COLO668 (cell line): ENCODE measurements around the gene ARHGEF28.

Source experiments
- DNase-seq: peaks from one replicate; lab custom pipeline; 2025; ENCODE audit not compliant: unreplicated experiment; lab: John Stamatoyannopoulos, UW

ARHGEF28 gene

GRCh38 chr5:73895471-73895870, 269.5 kb downstream of the ARHGEF28 start:
- no peak for DNase-seq

DNA sequence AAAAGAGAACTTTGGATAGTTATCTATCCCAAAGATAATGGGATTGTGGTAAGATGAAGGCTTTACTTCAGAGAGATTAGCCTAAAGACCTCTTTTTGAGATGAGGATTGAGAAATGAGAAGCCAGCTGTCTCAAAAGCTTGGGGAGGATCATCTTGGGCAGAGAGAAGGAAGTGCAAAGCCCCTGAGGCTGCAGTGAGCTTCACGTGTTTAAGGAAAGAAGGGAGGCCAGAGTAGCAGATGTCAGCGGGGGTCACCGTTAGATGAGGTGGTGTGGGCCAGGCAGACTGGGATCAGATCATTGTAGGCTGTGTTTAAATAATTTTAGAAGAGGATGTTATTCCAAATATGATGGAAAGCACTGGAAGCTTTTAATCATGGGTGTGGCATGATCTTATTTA, 270.1 kb downstream of the ARHGEF28 start:
- DNase-seq, result no peak

GRCh38 chr5:73896668-73897067, 270.7 kb downstream of the ARHGEF28 start:
- no peak for DNase-seq

- no peak for DNase-seq
Measured at GRCh38 chr5:73897893-73898292, 271.9 kb downstream of the ARHGEF28 start.

DNA sequence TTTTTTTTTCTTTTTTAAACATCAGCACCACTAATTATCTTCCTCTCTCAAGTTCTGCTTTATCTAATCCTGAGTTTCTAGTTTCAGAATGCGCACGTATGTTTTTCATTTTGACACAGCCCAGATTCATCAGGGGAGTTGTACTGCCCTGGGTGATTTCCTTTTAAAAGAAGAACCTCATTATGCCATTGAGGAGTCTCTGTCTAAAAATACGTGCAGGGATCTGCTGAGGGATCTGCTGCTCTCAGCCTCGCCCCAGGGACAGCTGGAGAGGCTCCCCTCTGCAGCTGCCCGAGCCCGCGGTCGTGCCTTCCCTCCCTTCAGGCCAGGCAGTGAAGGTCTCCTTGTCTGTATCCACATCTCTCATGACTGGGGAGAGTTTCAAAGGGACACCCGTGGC, 273.1 kb downstream of the ARHGEF28 start:
- no peak for DNase-seq

DNA sequence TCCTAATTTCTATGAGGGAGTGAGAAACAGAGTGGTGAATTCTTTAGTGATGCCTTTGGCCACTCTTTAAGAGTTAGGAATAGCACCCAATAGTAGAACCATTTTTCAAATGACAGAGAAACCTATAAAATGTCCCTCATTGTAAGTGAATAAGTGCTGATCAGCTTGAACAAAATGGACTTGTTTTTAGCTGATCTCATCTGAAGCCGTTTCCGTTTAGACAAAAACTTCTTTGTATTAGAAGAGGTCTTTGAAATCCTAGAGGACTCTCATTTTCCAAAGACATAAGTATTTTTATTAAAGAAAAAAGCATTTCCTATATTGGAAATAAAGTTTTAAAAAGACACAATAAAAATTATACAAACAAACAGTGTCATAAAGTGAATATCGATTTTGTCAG, 273.9 kb downstream of the ARHGEF28 start:
- DNase-seq, result no peak

- DNase-seq, result no peak
Measured at GRCh38 chr5:73900566-73900965, 274.6 kb downstream of the ARHGEF28 start.

DNA sequence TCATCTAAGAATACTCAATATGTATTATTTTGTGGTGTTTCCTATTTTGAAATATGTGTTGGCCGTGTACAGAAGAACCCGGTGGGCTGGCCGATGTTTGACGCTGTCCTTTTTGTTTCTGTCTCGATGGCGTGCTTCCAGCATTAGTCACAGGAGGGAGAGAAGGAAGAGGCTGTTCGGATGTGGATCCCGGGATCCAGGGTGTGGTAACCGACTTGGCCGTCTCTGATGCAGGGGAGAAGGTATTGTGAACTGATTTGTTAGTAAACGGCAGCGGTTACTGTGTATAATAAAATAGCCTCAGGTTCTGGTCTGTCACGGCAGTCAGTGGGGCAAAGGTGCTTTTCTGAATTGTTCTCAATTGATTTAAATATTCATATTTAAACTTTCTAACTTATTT, 275.0 kb downstream of the ARHGEF28 start:
- DNase-seq, result no peak

DNA sequence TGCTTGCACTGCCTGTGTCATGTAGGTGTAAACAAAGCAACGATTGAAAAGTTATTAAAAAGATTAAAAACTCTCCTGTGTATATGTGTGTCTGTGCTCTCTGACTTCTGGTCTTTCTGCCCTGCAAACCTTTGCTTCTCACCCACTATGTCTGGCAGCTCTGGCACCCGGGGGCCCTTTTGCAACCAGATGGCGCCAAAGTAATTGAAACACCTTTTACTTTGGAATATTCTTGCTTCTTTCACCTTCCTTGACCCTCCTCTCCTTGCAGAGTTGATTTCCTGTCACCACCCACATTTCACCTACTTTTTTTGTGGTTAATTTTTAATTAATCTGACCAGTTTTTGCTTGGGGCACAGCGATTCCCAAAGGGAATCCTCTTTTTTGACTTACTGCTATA, 275.5 kb downstream of the ARHGEF28 start:
- DNase-seq, result no peak

GRCh38 chr5:73902327-73903051, 276.5 kb downstream of the ARHGEF28 start:
- DNase-seq, result no peak

GRCh38 chr5:73903169-73903568, 277.2 kb downstream of the ARHGEF28 start:
- no peak for DNase-seq

GRCh38 chr5:73906277-73906676, 280.3 kb downstream of the ARHGEF28 start:
- DNase-seq, result no peak

GRCh38 chr5:73907164-73907563, 281.2 kb downstream of the ARHGEF28 start:
- no peak for DNase-seq

DNA sequence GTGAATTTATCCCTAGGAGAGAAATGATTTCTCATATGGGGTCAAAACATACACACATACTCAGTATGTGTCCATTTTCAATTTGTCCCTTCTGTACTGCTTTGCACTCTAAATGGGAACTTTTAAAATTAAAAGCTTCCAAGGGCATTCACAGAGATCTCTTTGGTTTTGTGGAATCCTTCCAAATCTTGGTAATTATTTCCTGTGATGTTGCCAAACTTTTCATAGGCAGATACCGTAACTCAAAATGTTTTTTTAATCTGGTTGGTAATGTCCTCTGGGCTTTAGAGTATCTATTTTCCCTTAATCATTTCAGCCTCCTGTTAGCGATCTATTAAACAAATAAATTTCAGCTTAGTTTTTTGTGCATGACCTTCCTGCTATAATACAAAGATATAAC, 282.4 kb downstream of the ARHGEF28 start:
- DNase-seq, result no peak

- DNase-seq, result no peak
Measured at GRCh38 chr5:73908846-73909245, 282.9 kb downstream of the ARHGEF28 start.

GRCh38 chr5:73909474-73909873, 283.5 kb downstream of the ARHGEF28 start:
- no peak for DNase-seq

- no peak for DNase-seq
Measured at GRCh38 chr5:73911761-73912393, 285.9 kb downstream of the ARHGEF28 start.

DNA sequence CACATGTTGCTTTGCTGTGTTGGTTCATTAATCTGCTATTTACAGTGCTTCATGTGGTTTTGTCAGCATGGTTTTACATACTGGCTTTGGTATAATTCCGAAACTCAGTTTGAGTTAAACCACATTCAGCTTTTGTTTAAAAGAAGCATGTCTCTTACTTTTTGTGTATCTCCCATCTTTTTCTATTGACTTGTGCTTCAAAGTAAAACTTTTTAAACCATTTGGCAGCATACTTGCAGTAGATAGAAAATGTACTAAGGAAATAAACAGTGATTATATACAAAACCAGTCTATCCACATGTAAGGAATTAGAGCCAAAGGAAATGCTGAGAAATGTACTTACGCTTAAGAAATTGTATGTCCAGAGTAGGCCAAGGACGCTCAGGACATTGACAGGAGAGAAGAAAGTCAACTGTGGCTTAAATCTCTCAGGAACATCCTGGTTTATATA, 286.9 kb downstream of the ARHGEF28 start:
- no peak for DNase-seq

DNA sequence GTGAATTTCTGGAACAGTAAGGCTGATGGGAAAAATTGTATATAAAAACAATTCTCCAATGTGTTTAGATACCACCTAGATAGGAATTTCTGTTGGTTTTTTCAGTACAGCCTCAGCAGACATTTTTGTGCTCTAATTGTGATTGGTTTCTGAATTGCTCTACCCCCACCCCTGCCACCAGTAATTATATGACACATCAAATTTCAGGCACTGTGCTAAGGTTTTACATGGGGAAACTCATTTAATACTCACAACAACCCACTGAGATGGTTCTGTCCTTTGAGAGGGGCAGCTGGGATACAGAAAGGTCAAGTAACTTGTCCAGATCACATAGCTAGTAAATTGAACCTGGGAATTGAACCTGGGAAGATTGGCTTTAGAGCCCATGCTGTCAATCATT, 288.0 kb downstream of the ARHGEF28 start:
- no peak for DNase-seq

DNA sequence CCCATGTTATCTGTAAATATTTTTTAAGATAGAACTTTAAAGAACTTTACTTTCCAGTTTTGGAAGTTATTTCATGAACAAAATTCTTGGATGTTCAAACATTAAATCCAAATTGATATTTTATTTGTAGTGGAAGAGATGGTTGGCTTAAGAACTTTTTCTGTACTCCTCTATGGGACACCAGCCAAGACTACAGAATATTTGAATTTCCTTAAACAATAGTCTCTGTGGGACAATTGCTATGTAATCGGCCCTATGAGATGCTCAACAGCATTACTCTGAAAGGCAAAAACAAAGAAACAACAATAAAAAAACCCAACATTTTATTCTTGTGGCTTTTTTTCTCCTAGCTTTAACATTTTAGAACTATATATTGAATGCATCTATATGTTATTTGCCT, 289.3 kb downstream of the ARHGEF28 start:
- no peak for DNase-seq

GRCh38 chr5:73917433-73917832, 291.4 kb downstream of the ARHGEF28 start:
- no peak for DNase-seq

DNA sequence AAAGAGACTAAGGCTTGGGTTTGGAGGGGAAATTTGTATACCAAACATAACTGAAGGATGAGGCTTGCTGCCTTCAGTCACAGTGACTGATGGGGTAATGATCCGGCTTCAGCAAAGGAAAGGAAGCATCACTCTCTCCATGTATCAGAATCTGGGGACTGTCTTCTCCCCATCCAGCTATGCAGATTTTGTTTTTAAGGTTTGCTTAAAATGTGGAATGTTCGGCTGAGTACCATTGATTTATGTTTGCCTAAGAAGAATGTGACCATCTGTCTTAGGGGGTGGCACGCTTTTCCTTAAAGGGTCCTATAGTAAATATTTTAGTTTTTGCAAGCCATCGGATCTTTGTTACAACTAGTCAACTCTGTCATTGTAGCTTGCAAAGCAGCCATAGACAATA, 291.9 kb downstream of the ARHGEF28 start:
- no peak for DNase-seq

- DNase-seq, result no peak
Measured at GRCh38 chr5:73918791-73919221, 292.8 kb downstream of the ARHGEF28 start.
